ENCODE measurements around the gene WDR70. TPM values are rescaled to one million over a fixed set of nuclear protein-coding genes. Genes with fewer than 3 reads are reported as not detected.

WDR70 gene
- total RNA-seq, 1 donor from 2014 or later: 19.0 TPM

DNA sequence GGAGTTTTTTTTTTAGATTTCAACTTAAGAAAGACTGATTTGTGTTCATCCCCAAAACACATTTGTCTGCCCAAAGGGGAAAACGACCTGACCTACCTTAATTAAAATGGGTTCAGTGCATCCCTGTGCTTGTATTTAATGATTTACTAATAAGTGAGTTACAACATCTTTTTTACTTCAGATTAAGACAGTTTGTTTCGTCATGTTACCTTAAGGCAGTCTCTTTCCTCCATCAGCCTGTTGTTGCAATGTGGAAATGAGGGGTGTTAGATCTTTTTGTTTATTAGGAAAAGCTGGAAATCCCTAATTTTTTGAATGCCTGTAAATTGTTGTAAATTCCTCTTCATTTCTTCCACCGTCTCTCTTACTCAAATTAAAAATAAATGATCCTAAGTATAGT is 283.2 kb downstream of the WDR70 start:
- DNase-seq (ENCODE audit: low read depth): peak; percentile 59
- TF ChIP-seq, protein P1, sequence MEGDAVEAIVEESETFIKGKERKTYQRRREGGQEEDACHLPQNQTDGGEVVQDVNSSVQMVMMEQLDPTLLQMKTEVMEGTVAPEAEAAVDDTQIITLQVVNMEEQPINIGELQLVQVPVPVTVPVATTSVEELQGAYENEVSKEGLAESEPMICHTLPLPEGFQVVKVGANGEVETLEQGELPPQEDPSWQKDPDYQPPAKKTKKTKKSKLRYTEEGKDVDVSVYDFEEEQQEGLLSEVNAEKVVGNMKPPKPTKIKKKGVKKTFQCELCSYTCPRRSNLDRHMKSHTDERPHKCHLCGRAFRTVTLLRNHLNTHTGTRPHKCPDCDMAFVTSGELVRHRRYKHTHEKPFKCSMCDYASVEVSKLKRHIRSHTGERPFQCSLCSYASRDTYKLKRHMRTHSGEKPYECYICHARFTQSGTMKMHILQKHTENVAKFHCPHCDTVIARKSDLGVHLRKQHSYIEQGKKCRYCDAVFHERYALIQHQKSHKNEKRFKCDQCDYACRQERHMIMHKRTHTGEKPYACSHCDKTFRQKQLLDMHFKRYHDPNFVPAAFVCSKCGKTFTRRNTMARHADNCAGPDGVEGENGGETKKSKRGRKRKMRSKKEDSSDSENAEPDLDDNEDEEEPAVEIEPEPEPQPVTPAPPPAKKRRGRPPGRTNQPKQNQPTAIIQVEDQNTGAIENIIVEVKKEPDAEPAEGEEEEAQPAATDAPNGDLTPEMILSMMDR (conservative IDR thresholded peaks at IDR 0.05; ENCODE audit: low read depth, low read length): no peak
- no peak overlapping the region for H3K4me3 ChIP-seq (ENCODE audit: low read depth, low read length)

DNA sequence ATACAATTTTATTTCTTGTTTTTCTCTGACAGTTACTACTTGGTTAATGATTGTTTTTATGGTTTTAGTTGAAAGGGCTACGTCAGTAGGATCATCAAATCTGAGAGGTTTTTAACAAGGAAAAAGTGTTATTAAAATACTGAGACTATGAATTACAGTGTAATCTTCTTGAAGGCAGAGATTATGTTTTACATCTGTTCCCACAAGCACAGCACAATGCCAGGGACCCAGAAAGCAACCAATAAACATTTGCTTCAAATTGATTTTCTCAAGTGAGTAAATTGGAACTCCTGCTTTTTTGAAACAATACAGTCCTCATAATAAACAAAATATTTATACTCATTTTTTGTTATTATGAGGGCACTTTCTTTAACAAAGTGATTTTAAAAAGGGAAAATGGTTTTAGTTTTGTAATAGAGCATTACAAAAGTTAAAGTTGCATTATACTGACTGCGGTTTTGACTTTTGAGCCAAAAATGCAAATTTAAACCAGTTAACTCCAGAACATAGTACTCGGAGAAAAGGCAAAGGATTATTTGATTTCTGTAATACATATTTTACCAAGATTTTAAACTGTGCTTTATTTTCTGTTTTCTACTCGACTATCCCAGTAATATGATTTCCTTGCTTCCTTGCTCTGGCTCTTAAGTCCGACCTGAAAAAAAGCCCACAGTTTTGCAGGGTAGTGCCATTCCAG is 283.8 kb downstream of the WDR70 start:
- DNase-seq (ENCODE audit: low read depth): no peak

DNA sequence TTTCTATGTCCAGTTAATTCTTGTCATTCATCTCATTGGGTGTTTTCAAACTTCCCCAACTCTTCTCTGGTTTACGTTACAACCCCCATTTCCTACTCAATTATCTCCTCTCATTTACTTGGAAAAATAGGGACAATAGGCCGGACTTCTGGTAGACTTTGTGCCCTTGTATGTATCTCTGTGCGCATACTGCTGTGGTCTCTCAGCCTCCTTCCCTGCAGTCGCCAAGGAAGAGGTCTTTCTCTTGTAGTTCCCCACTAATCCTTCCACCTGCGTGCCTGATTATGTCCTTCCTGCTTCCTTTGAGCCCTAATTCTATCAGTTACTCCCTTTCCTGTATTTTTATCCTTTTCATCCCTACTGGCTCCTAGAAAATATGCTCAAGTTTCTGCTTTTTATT is 284.4 kb downstream of the WDR70 start:
- H3K4me3 ChIP-seq (ENCODE audit: low read depth, low read length): no peak overlapping the region
- no peak for DNase-seq (ENCODE audit: low read depth)
- TF ChIP-seq, protein P1 (conservative IDR thresholded peaks at IDR 0.05; ENCODE audit: low read depth, low read length): no peak

More for the DNA sequence above, 283.8 kb downstream of the WDR70 start:
- no peak overlapping the region for H3K4me3 ChIP-seq (ENCODE audit: low read depth, low read length)
- TF ChIP-seq, protein P1 (conservative IDR thresholded peaks at IDR 0.05; ENCODE audit: low read depth, low read length): no peak

DNA sequence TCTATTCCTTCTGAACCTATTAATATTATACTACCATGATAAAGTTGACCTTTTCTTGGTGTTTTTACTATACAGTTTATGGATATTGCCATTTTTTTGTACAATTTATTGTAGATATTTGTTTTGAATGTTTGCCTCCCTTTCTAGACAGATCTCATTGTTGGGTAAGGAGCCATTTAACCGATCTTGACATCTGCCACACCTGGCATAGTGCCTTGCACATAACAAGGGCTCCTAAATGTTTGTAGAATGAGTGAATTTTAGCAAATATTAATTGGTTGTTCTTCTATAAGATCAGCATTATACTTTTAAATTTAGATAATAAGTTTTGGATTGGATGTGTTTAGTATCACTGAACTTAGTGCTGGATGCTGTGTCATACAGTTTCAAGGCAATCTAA is 285.4 kb downstream of the WDR70 start:
- no peak for DNase-seq (ENCODE audit: low read depth)
- TF ChIP-seq, protein P1 (conservative IDR thresholded peaks at IDR 0.05; ENCODE audit: low read depth, low read length): no peak
- no peak overlapping the region for H3K4me3 ChIP-seq (ENCODE audit: low read depth, low read length)

DNA sequence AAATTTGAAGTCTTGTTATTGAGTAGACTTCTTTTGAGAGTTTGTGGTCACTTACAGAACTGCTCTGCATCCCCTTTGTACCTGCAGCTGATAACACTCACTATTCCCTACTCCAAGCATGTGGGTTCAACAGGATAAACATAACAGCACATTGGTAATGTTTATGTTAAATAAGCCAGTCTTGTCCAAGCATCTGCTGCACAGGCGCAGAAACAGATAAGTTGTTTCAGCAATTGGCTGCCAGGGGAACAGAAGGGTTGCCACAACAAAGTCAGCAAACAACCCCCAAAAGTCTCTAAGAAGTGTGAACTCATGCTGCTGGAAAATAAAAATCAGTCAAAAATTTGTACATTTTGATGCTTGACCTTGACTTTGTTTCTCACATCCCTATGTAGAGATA is 286.2 kb downstream of the WDR70 start:
- no peak overlapping the region for H3K4me3 ChIP-seq (ENCODE audit: low read depth, low read length)
- DNase-seq (ENCODE audit: low read depth): no peak
- TF ChIP-seq, protein P1 (conservative IDR thresholded peaks at IDR 0.05; ENCODE audit: low read depth, low read length): no peak

DNA sequence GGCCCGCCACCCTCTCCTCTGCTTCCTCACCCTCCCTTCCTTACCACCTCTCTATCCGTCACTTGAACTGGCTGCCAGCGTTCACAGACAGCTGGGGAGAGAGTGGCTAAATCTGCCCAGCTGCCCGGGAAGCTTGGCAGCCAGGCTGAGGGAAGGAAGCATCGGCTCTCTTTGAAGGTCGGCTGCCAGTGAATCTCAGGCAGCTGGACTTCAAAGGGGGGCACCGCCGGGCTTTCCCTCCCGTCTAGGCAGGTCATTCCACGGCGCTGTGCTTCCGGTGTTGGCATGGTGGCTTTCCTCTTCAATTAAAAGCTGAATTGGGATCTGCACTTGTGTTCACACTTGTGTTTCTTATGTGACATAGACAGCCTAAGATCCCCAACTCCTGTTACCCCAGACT is 286.8 kb downstream of the WDR70 start:
- no peak overlapping the region for H3K4me3 ChIP-seq (ENCODE audit: low read depth, low read length)
- TF ChIP-seq, protein P1 (conservative IDR thresholded peaks at IDR 0.05; ENCODE audit: low read depth, low read length): no peak
- no peak for DNase-seq (ENCODE audit: low read depth)

DNA sequence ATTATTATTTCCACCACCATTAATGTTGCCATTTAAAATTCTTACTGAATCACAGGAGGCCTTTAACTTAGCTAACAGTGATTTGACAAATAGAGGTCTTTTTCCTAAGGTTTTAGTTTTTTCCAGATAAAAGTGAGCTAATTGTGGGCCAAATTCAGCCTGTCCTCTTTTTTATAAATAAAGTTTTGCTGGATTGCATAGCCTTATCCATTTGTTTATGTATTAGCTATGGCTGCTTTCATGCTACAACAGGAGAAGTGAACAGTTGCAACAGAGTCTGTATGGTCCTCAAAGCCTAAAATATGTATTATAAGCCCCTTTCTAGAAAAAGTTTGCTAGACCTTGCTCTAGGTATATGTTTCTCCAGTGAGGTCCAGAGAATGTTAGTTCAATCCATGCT is 288.3 kb downstream of the WDR70 start:
- TF ChIP-seq, protein P1 (conservative IDR thresholded peaks at IDR 0.05; ENCODE audit: low read depth, low read length): no peak
- H3K4me3 ChIP-seq (ENCODE audit: low read depth, low read length): no peak overlapping the region

More for the DNA sequence above, 288.3 kb downstream of the WDR70 start:
- no peak for DNase-seq (ENCODE audit: low read depth)
